Esophagus squamous epithelium (tissue), 5 donors: ENCODE data around the gene CHRM2. TPM values are rescaled to one million over a fixed set of nuclear protein-coding genes. Genes with fewer than 3 reads are reported as not detected.

Experiments
- DNase-seq: peaks from one replicate; lab custom pipeline; 2025; lab: John Stamatoyannopoulos, UW
- H3K27ac ChIP-seq, 4 donors: fragments of 200-600 bp; sonication (generic); one replicate each; pipeline ENCODE4 v1.5.1; 2016 to 2019; ENCODE audit warnings: mild to moderate bottlenecking in 1 of 4
- H3K27me3 ChIP-seq, 4 donors: fragments of 200-600 bp; sonication (generic); 1 replicate in 3 of 4; 2 replicates in 1 of 4; pipeline versions ENCODE4 v1.5.1 to v1.6.0; 2017 to 2021; ENCODE audit warnings: antibody characterized with exemption in 1 of 4
- H3K36me3 ChIP-seq, 3 donors: fragments of 200-600 bp; sonication (generic); one replicate each; pipeline ENCODE4 v1.5.1; 2016 to 2019
- H3K4me1 ChIP-seq, 3 donors: fragments of 200-600 bp; sonication (generic); one replicate each; pipeline ENCODE4 v1.5.1; 2017 to 2019
- H3K4me3 ChIP-seq, 4 donors: fragments of 200-600 bp; sonication (generic); 1 replicate in 3 of 4; 2 replicates in 1 of 4; pipeline ENCODE4 v1.5.1; 2016 to 2019; ENCODE audit warnings: mild to moderate bottlenecking in 2 of 4, moderate library complexity in 1 of 4
- H3K9me3 ChIP-seq, 3 donors: fragments of 200-600 bp; sonication (generic); one replicate each; pipeline ENCODE4 v1.5.1; 2016 to 2019
- CTCF ChIP-seq, 6 experiments: fragments of 450-650 bp in 4 of 6; fragments of 200-600 bp in 2 of 6; sonication (generic) in 2 of 6; IDR thresholded peaks; one replicate each; pipeline ENCODE4 v1.5.1; 2016 to 2019; ENCODE audit warnings: antibody characterized with exemption in 6 of 6, mild to moderate bottlenecking in 4 of 6, moderate library complexity in 4 of 6
- POLR2A ChIP-seq, 4 donors: fragments of 450-650 bp; IDR thresholded peaks; one replicate each; pipeline ENCODE4 v1.6.1; 2017; ENCODE audit warnings: antibody characterized with exemption in 4 of 4, mild to moderate bottlenecking in 4 of 4, moderate library complexity in 3 of 4
- WGBS, 2 donors: methylation state at CpG; one replicate each; pipeline ENCODE4 v1.1.5; 2018; 5-methylcytosine and 5-hydroxymethylcytosine counted together
- intact Hi-C: fragments of 100-400 bp; cut with DNase I; formaldehyde crosslinking; loops from one replicate; pipeline ENCODE4 v1.15.0; 2022
- total RNA-seq, 4 donors: library from RNA; depleted of rRNA; stranded (reverse); fragments of >200 nt; gene quantifications; one replicate each; pipeline ENCODE4 v1.1.0, GENCODE V29; 2016
- donor health status: DM: yes; HTN: yes; CAD: no.

CHRM2 gene
- total RNA-seq, 4 donors from 2014 or later: under 0.01 TPM; not detected in 3

- Histone ChIP-seq H3K9me3 (no peaks in the 10 kb centered on the region), H3K4me3 (no peak overlapping the region), H3K27ac (no peak overlapping the region), H3K36me3 (no peaks in the 10 kb centered on the region), H3K27me3 (no peaks in the 10 kb centered on the region), H3K4me1 (no peaks in the 10 kb centered on the region)
- intact Hi-C loops: no loop called here
- TF ChIP-seq CTCF (IDR thresholded peaks at IDR 0.05) (no peak), POLR2A (IDR thresholded peaks at IDR 0.05) (no peak)
- 84 to 94% methylated on average over 3 of the region's 3 CpGs for WGBS, 2 donors
- no peak for DNase-seq
These were observed 146.6 kb downstream of the CHRM2 start for GRCh38 chr7:137015015-137015414.

GRCh38 chr7:137017221-137017620, 148.8 kb downstream of the CHRM2 start:
- Histone ChIP-seq H3K4me3 (no peak overlapping the region), H3K27ac (no peak overlapping the region), H3K4me1 (no peaks in the 10 kb centered on the region), H3K9me3 (no peaks in the 10 kb centered on the region), H3K27me3 (no peaks in the 10 kb centered on the region), H3K36me3 (no peaks in the 10 kb centered on the region)
- DNase-seq: no peak
- intact Hi-C loops: no loop called here
- no peak for TF ChIP-seq POLR2A (IDR thresholded peaks at IDR 0.05)
- no peak for TF ChIP-seq CTCF (IDR thresholded peaks at IDR 0.05)
- WGBS, 2 donors: 16 to 35% methylated on average over 1 of the region's 1 CpG

- no peak for DNase-seq
- H3K27me3 ChIP-seq: no peaks in the 10 kb centered on the region
- no peak for TF ChIP-seq CTCF (IDR thresholded peaks at IDR 0.05)
- TF ChIP-seq POLR2A (IDR thresholded peaks at IDR 0.05): no peak
- intact Hi-C loops: no loop called here
- no peaks in the 10 kb centered on the region for H3K9me3 ChIP-seq
- 48 to 51% methylated on average over 3 of the region's 3 CpGs for WGBS, 2 donors
- no peak overlapping the region for H3K27ac ChIP-seq
- H3K4me3 ChIP-seq: no peak overlapping the region
- no peaks in the 10 kb centered on the region for H3K4me1 ChIP-seq
- no peaks in the 10 kb centered on the region for H3K36me3 ChIP-seq
These were observed 150.0 kb downstream of the CHRM2 start for GRCh38 chr7:137018468-137018867.

GRCh38 chr7:137020351-137020750, 151.9 kb downstream of the CHRM2 start:
- TF ChIP-seq CTCF (IDR thresholded peaks at IDR 0.05): no peak
- TF ChIP-seq POLR2A (IDR thresholded peaks at IDR 0.05): no peak
- H3K9me3 ChIP-seq: no peaks in the 10 kb centered on the region
- intact Hi-C loops: no loop called here
- no peaks in the 10 kb centered on the region for H3K27me3 ChIP-seq
- H3K4me3 ChIP-seq: no peak overlapping the region
- 63 to 74% methylated on average over 1 of the region's 1 CpG for WGBS, 2 donors
- H3K4me1 ChIP-seq: no peaks in the 10 kb centered on the region
- no peak for DNase-seq
- H3K36me3 ChIP-seq: no peaks in the 10 kb centered on the region
- no peak overlapping the region for H3K27ac ChIP-seq

- WGBS, 2 donors: 59 to 64% methylated on average over 4 of the region's 4 CpGs
- no peaks in the 10 kb centered on the region for H3K27me3 ChIP-seq
- no peak overlapping the region for H3K4me3 ChIP-seq
- intact Hi-C loops: no loop called here
- no peak for TF ChIP-seq POLR2A (IDR thresholded peaks at IDR 0.05)
- TF ChIP-seq CTCF (IDR thresholded peaks at IDR 0.05): no peak
- DNase-seq: no peak
- H3K4me1 ChIP-seq: no peaks in the 10 kb centered on the region
- H3K9me3 ChIP-seq: no peaks in the 10 kb centered on the region
- H3K36me3 ChIP-seq: no peaks in the 10 kb centered on the region
- H3K27ac ChIP-seq: no peak overlapping the region
These were observed 157.2 kb downstream of the CHRM2 start for GRCh38 chr7:137025469-137026175.
